B cell (primary cell): ENCODE data around the gene A2ML1. TPM values are rescaled to one million over a fixed set of nuclear protein-coding genes. Genes with fewer than 3 reads are reported as not detected.

ENCODE experiments used
- ATAC-seq: fragments of 200-7000 bp; cut with Tn5 transposase; one replicate; pipeline ENCODE4 v1.10.0; 2021; ENCODE audit warnings: low read depth, mild to moderate bottlenecking, moderate number of reproducible peaks, moderate library complexity
- CTCF ChIA-PET: fragments of 350-600 bp; sonication (Branson Sonifier 250); formaldehyde crosslinking; loops from one replicate; lab custom pipeline; 2021; ENCODE audit warnings: antibody characterized with exemption, inconsistent platforms; lab: Charles Lee
- POLR2A ChIA-PET: fragments of 350-600 bp; sonication (Branson Sonifier 250); formaldehyde crosslinking; loops from one replicate; lab custom pipeline; 2021; ENCODE audit warnings: antibody characterized with exemption; lab: Charles Lee
- DNase-seq: peaks from one replicate; pipeline ENCODE4 v3.0.0; 2013
- H2AFZ ChIP-seq: 2 replicates; pipeline ENCODE4 v1.6.1; 2012; ENCODE audit warnings: mild to moderate bottlenecking, low read depth, low read length; ENCODE audit not compliant: insufficient read depth, poor library complexity, severe bottlenecking
- H3K27ac ChIP-seq, 2 donors: 1 replicate in 1 of 2; 2 replicates in 1 of 2; pipeline ENCODE4 v1.5.1; 2012 to 2013; ENCODE audit warnings: low read length in 2 of 2, mild to moderate bottlenecking in 2 of 2, moderate library complexity in 1 of 2
- H3K27me3 ChIP-seq, 4 experiments: fragments of 200-600 bp in 1 of 4; sonication (generic) in 1 of 4; replicated peaks in 1 of 4; 1 replicate in 2 of 4; 2 replicates in 2 of 4; pipeline versions ENCODE4 v1.6.1 to v1.7.0; 2013 to 2016; ENCODE audit warnings: low read length in 3 of 4, mild to moderate bottlenecking in 2 of 4, mixed read lengths in 1 of 4, moderate library complexity in 1 of 4; ENCODE audit not compliant: insufficient read depth in 4 of 4, control insufficient read depth in 3 of 4; ENCODE audit errors: control extremely low read depth in 1 of 4
- H3K36me3 ChIP-seq, 2 experiments: replicated peaks in 1 of 2; 1 replicate in 1 of 2; 2 replicates in 1 of 2; pipeline versions ENCODE4 v1.6.1 to v1.7.1; 2013; ENCODE audit warnings: low read length in 1 of 2; ENCODE audit not compliant: insufficient read depth in 2 of 2, control insufficient read depth in 1 of 2; ENCODE audit errors: control extremely low read depth in 1 of 2, extremely low read depth in 1 of 2
- H3K4me1 ChIP-seq, 2 donors: fragments of 200-600 bp in 1 of 2; sonication (generic) in 1 of 2; 1 replicate in 1 of 2; 2 replicates in 1 of 2; pipeline versions ENCODE4 v1.5.1 to v1.6.1; 2013 to 2017; ENCODE audit warnings: low read length in 2 of 2; ENCODE audit not compliant: control insufficient read depth in 2 of 2, insufficient read depth in 2 of 2
- H3K4me2 ChIP-seq: replicated peaks from 2 replicates; pipeline ENCODE3; 2012; ENCODE audit warnings: mild to moderate bottlenecking, low read depth, low read length; ENCODE audit not compliant: poor library complexity, severe bottlenecking
- H3K4me3 ChIP-seq, 5 experiments: fragments of 200-600 bp in 1 of 5; sonication (generic) in 1 of 5; 1 replicate in 3 of 5; 2 replicates in 2 of 5; pipeline versions ENCODE4 v1.5.1 to v1.7.0; 2011 to 2016; ENCODE audit warnings: low read length in 4 of 5, mild to moderate bottlenecking in 4 of 5, low read depth in 2 of 5, control low read depth in 1 of 5, moderate library complexity in 1 of 5; ENCODE audit not compliant: insufficient read depth in 1 of 5; ENCODE audit errors: control extremely low read depth in 1 of 5, extremely low read depth in 1 of 5
- H3K79me2 ChIP-seq: fragments of 200-600 bp; sonication (generic); one replicate; pipeline ENCODE4 v1.6.0; 2016; ENCODE audit warnings: low read length; ENCODE audit not compliant: control insufficient read depth, insufficient read depth
- H3K9ac ChIP-seq: fragments of 200-600 bp; sonication (generic); 2 replicates; pipeline ENCODE4 v1.6.1; 2017; ENCODE audit warnings: mild to moderate bottlenecking, low read length, moderate library complexity
- H3K9me3 ChIP-seq, 3 donors: one replicate each; pipeline versions ENCODE4 v1.6.1 to v1.7.1; 2013; ENCODE audit warnings: low read length in 2 of 3; ENCODE audit not compliant: control insufficient read depth in 2 of 3, insufficient read depth in 1 of 3; ENCODE audit errors: control extremely low read depth in 1 of 3
- H4K20me1 ChIP-seq: 2 replicates; pipeline ENCODE4 v1.6.0; 2012; ENCODE audit warnings: mild to moderate bottlenecking, low read length; ENCODE audit not compliant: insufficient read depth, control insufficient read depth, poor library complexity, severe bottlenecking
- H3K27ac Mint-ChIP-seq: one replicate; pipeline ENCODE4 v1.8.0; 2021; ENCODE audit warnings: mixed read lengths
- H3K27me3 Mint-ChIP-seq: one replicate; pipeline ENCODE4 v1.8.0; 2021; ENCODE audit warnings: mixed read lengths
- H3K4me1 Mint-ChIP-seq: one replicate; pipeline ENCODE4 v1.8.0; 2021; ENCODE audit warnings: mixed read lengths
- H3K4me3 Mint-ChIP-seq: one replicate; pipeline ENCODE4 v1.8.0; 2021; ENCODE audit warnings: mixed read lengths
- H3K9me3 Mint-ChIP-seq: one replicate; pipeline ENCODE4 v1.8.0; 2022; ENCODE audit warnings: mixed read lengths; ENCODE audit not compliant: insufficient read depth
- EZH2 ChIP-seq: IDR thresholded peaks from 2 replicates; pipeline ENCODE4 v1.6.1; 2012; ENCODE audit warnings: borderline replicate concordance, low read depth, mild to moderate bottlenecking, moderate library complexity, low read length; ENCODE audit not compliant: insufficient read depth, poor library complexity, severe bottlenecking
- WGBS: methylation state at CpG from one replicate; pipeline ENCODE4 v1.1.5; 2013; ENCODE audit warnings: missing lambda C conversion rate; ENCODE audit not compliant: insufficient coverage; 5-methylcytosine and 5-hydroxymethylcytosine counted together
- intact Hi-C: fragments of 100-400 bp; cut with micrococcal nuclease; formaldehyde crosslinking; loops from one replicate; pipeline ENCODE4 v1.10.0; 2022
- polyA plus RNA-seq: library from polyadenylated mRNA; depleted of rRNA; stranded (reverse); fragments of >200 nt; gene quantifications from 2 replicates; pipeline ENCODE4 v1.2.3, GENCODE V29; 2012
- total RNA-seq, 2 donors: library from RNA; stranded (reverse); fragments of 120-200 nt in 1 of 2; gene quantifications; 1 replicate in 1 of 2; 2 replicates in 1 of 2; pipeline versions ENCODE4 v1.2.3 to v1.2.4, GENCODE V29; 2013 to 2022
- TF ChIP-seq, protein P1 (sequence below): fragments of 200-600 bp; IDR thresholded peaks from one replicate; pipeline ENCODE4 v1.8.0; 2022; ENCODE audit warnings: antibody characterized with exemption, mild to moderate bottlenecking

Gene A2ML1
- total and polyA plus RNA-seq, 2 donors (not counting 1 experiment from before 2014, with no cell fraction given), result not detected

DNA sequence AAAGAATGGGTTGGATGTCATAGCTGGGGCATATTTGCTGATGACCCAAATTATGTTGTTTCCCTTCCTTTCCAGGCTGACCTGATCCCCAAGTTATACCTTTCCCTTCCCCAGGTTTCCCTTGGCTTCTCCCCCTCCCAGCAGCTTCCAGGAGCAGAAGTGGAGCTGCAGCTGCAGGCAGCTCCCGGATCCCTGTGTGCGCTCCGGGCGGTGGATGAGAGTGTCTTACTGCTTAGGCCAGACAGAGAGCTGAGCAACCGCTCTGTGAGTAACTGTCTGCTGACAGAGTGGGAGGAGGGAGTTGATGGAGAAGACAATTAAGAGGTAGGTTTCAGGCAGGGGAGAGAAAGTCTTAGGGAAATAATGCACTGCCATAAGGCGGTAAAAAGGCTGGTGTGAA lies 25.0 kb downstream of the A2ML1 start:
- ChIA-PET CTCF (interaction anchor here (1.1 kb wide), 1 partner anchor 43 kb away, joined by 4 read pairs; no protein-coding TSS in a partner anchor), POLR2A (no interaction called here)
- no peaks in the 10 kb centered on the region for H4K20me1 ChIP-seq

GRCh38 chr12:8849876-8850275 lies 27.5 kb downstream of the A2ML1 start:
- no peak overlapping the region for H3K4me3 Mint-ChIP-seq
- ChIA-PET POLR2A (no interaction called here), CTCF (interaction anchor here (1.6 kb wide), 1 partner anchor 10 kb away, joined by 3 read pairs; no protein-coding TSS in a partner anchor)
- no peaks in the 10 kb centered on the region for H3K9me3 ChIP-seq
- H3K4me1 ChIP-seq, result no peaks in the 10 kb centered on the region
- peaks cover 16% of the 10 kb centered on the region for H3K27me3 Mint-ChIP-seq
- intact Hi-C loops, result no loop called here
- no peaks in the 10 kb centered on the region for H3K27me3 ChIP-seq
- no peak for TF ChIP-seq EZH2
- TF ChIP-seq, protein P1, sequence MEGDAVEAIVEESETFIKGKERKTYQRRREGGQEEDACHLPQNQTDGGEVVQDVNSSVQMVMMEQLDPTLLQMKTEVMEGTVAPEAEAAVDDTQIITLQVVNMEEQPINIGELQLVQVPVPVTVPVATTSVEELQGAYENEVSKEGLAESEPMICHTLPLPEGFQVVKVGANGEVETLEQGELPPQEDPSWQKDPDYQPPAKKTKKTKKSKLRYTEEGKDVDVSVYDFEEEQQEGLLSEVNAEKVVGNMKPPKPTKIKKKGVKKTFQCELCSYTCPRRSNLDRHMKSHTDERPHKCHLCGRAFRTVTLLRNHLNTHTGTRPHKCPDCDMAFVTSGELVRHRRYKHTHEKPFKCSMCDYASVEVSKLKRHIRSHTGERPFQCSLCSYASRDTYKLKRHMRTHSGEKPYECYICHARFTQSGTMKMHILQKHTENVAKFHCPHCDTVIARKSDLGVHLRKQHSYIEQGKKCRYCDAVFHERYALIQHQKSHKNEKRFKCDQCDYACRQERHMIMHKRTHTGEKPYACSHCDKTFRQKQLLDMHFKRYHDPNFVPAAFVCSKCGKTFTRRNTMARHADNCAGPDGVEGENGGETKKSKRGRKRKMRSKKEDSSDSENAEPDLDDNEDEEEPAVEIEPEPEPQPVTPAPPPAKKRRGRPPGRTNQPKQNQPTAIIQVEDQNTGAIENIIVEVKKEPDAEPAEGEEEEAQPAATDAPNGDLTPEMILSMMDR, result no peak
- WGBS, result 71% methylated on average over 4 of the region's 5 CpGs
- ATAC-seq (no peak), DNase-seq (no peak)
- H3K27ac ChIP-seq, result no peak overlapping the region
- no peak overlapping the region for H3K27ac Mint-ChIP-seq
- no peaks in the 10 kb centered on the region for H3K4me1 Mint-ChIP-seq
- H3K4me2 ChIP-seq, result no peak overlapping the region
- H3K9me3 Mint-ChIP-seq, result no peaks in the 10 kb centered on the region
- H3K36me3 ChIP-seq, result no peaks in the 10 kb centered on the region
- H4K20me1 ChIP-seq, result no peaks in the 10 kb centered on the region
- H3K79me2 ChIP-seq, result no peaks in the 10 kb centered on the region
- no peak overlapping the region for H3K9ac ChIP-seq
- no peak overlapping the region for H3K4me3 ChIP-seq
- no peak overlapping the region for H2AFZ ChIP-seq

More for the DNA sequence above, 25.0 kb downstream of the A2ML1 start:
- Histone ChIP-seq H3K27ac (no peak overlapping the region), H3K4me2 (no peak overlapping the region), H3K4me1 (no peaks in the 10 kb centered on the region), H3K9me3 (no peaks in the 10 kb centered on the region), H3K36me3 (no peaks in the 10 kb centered on the region), H3K4me3 (no peak overlapping the region), H3K27me3 (no peaks in the 10 kb centered on the region), H3K9ac (no peak overlapping the region), H3K79me2 (no peaks in the 10 kb centered on the region), H2AFZ (no peak overlapping the region)
- H3K27me3 Mint-ChIP-seq, result peaks cover 23% of the 10 kb centered on the region
- no peak overlapping the region for H3K4me3 Mint-ChIP-seq
- 100% methylated on average over 6 of the region's 6 CpGs for WGBS
- H3K9me3 Mint-ChIP-seq, result no peaks in the 10 kb centered on the region
- no peak overlapping the region for H3K27ac Mint-ChIP-seq
- no peak for TF ChIP-seq EZH2
- TF ChIP-seq, protein P1, result no peak
- H3K4me1 Mint-ChIP-seq, result no peaks in the 10 kb centered on the region
- ATAC-seq, result no peak
- no peak for DNase-seq
- intact Hi-C loops, result no loop called here
